Fibroblast of skin of abdomen (primary cell): ENCODE measurements around the gene B4GALNT3.
A peak's percentile ranks its signal among the peaks of the same experiment; 100 is the strongest.

Experiments
- DNase-seq: peaks from one replicate; pipeline ENCODE4 v3.0.0-alpha.2; 2013

The B4GALNT3 gene

GRCh38 chr12:541676-542324, 82.1 kb downstream of the B4GALNT3 start:
- DNase-seq, result no peak

- DNase-seq, result no peak
Observed at GRCh38 chr12:542395-543113, 82.8 kb downstream of the B4GALNT3 start.

GRCh38 chr12:543114-543451, 83.3 kb downstream of the B4GALNT3 start:
- DNase-seq, result no peak

- DNase-seq, result no peak
Observed at GRCh38 chr12:544142-544541, 84.4 kb downstream of the B4GALNT3 start.

- DNase-seq, result no peak
Observed at GRCh38 chr12:544941-545635, 85.3 kb downstream of the B4GALNT3 start.

GRCh38 chr12:545835-546234, 86.1 kb downstream of the B4GALNT3 start:
- DNase-seq, result no peak

GRCh38 chr12:546265-546919, 86.7 kb downstream of the B4GALNT3 start:
- DNase-seq, result no peak

- DNase-seq, result peak; percentile 41
Observed at GRCh38 chr12:546920-547845, 87.4 kb downstream of the B4GALNT3 start.

- no peak for DNase-seq
Observed at GRCh38 chr12:547883-548470, 88.2 kb downstream of the B4GALNT3 start.

GRCh38 chr12:549476-550082, 89.8 kb downstream of the B4GALNT3 start:
- no peak for DNase-seq

- no peak for DNase-seq
Observed at GRCh38 chr12:550473-551260, 90.9 kb downstream of the B4GALNT3 start.

- DNase-seq, result no peak
Observed at GRCh38 chr12:552466-552865, 92.7 kb downstream of the B4GALNT3 start.

GRCh38 chr12:553216-554000, 93.7 kb downstream of the B4GALNT3 start:
- no peak for DNase-seq

- no peak for DNase-seq
Observed at GRCh38 chr12:554001-554285, 94.2 kb downstream of the B4GALNT3 start.

GRCh38 chr12:556498-556897, 96.8 kb downstream of the B4GALNT3 start:
- DNase-seq, result no peak

GRCh38 chr12:558580-558979, 98.8 kb downstream of the B4GALNT3 start:
- DNase-seq, result no peak

GRCh38 chr12:559208-559905, 99.6 kb downstream of the B4GALNT3 start:
- no peak for DNase-seq

GRCh38 chr12:559906-560455, 100.2 kb downstream of the B4GALNT3 start:
- DNase-seq, result no peak
